NCI-H2196 (cell line): ENCODE data around the gene DCDC1.

Experiments
- DNase-seq: peaks from one replicate; lab custom pipeline; 2025; ENCODE audit not compliant: unreplicated experiment; lab: John Stamatoyannopoulos, UW

DCDC1 gene, protein sequence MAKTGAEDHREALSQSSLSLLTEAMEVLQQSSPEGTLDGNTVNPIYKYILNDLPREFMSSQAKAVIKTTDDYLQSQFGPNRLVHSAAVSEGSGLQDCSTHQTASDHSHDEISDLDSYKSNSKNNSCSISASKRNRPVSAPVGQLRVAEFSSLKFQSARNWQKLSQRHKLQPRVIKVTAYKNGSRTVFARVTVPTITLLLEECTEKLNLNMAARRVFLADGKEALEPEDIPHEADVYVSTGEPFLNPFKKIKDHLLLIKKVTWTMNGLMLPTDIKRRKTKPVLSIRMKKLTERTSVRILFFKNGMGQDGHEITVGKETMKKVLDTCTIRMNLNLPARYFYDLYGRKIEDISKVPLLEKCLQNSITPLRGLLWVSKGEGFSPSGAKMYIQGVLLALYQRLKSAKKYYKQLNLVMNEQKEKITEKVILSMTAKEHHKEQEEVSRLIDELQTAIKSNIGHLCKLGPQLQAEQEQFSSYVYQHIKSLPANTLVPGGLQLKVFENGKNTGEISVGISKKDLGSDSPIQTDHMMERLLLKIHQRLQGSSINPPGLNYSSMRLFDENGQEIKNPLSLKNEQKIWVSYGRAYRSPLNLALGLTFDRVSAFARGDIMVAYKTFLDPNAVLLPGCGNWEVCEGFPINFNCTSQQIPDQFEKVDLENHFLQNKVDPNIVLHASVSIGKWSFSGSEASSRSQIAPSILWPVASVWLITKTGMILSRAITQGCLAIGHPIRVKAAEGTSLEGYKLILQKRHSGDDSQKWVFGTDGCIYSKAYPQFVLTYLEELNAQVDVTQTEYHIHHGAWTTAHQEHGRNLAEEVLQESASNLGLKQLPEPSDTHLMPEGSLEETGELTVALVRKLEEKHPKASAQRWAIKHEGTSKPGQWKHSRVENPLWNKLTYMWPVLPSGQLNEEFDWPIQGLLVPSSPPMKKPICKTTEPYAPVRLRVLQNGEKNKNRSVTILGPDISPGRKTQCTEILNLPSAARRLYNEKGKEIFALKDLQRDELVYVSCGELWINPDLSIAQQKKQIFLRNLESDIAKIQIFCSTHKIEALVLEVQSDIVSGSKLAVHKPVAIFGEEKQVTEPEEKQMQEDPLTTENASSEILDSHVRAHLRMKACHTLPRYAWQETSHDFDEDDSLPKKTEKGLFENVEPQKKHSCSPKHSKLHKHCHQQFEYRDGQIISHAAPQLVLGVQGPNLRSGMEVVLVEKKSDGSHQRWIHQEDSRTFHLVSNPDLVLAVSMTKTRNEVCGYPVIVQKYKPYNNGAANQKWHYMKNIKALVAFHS (N-terminal part only)

DNA sequence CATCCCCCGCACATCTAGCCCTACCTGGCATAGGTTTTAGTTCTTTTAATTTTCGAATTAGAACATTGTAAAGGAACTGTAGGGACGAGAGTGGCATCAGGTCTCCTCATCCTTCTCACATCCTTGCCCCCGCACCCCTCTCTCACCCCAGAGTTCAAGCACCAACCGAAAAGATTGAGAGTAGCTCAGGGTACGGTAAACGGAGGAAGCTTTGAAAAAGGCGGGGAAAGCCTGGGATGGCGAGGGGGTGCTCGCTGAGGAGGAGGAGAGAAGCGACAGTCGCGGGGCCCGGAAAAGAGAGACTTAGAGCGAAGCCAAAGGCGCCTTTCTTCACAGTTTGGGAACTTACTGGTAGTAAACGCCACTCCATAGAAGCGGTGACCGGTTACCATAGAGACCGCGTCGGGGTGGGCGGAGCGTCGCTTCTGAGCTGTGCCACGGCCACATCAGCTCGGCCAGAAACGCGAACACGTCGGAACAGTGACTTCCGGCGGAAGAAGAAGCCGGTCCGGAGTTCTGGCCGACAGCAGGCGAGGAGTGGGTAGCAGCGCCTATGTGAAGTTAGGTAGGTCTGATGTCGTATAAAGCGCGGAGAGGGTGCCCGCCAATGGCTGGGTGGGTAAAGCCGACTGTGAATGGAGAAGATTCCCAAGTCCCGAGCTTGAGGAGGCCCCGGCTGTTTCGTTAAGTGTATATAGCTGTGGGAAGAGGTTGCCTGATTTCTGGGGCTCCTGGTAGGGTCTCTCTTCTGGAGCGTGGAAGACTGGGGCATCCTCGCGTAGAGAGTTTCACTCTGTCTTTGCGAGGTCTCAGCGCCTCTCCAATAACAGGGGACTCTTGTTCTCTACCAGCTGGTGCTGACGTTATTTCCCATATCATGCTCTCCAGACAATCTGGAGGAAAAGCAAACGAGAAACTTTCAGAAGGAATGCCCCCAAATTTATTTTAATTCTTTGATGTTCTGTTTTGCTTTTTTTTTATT, at the start of gene DCDC1, which contains the start of gene DNAJC24:
Gene DCDC1 (minus strand): TSS at position 392 of the 982 bp plus-strand sequence. CDS start 41,459 bp downstream, outside the sequence.
Gene DNAJC24 (plus strand): TSS at position 513 of the 982 bp plus-strand sequence. CDS start 889 bp downstream, outside the sequence.
- DNase-seq: peak; percentile 94

GRCh38 chr11:31419138-31419537, 49.6 kb upstream of the DCDC1 start:
- DNase-seq: no peak

- no peak for DNase-seq
Observed at GRCh38 chr11:31417816-31418215, 48.3 kb upstream of the DCDC1 start.

DNA sequence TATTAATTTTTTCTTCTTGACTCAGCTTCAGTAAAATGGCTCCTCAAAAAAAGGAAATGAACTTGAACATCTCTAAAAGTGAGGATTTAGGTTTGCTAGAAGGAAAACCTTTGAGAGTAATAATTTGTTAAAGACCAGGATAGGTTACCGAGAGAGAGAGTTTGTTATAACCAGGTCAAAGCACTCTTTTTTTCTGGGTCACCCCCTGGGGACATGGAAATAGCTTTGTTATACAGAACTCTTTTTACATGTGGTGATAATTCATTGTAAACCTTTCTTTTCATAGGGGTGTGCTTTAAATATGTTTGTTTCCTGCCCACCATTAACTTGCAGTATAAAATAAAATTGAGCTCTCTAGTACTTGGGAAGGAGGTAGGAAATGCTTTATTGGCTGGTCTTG, 47.8 kb upstream of the DCDC1 start:
- no peak for DNase-seq

- DNase-seq: no peak
Observed at GRCh38 chr11:31415435-31415834, 45.9 kb upstream of the DCDC1 start.

DNA sequence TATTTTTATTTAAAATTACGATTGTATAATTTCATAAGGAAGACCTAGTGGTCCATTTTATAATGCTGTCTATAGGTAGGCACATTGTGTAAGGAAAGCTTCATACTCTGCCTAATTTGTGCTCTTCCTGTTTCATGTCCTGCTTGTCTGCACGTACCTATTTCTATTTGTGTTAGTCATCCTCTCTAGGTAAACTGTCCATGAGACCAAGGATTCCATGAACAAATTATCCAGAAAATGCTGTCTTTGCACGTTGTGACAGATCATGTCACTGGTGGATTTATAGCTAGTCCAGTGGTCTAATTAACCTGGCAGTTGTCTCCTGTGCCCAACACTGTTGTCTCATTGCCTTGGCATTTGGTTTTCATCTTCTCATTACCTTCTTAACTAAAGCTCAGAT, 44.8 kb upstream of the DCDC1 start:
- no peak for DNase-seq

- DNase-seq: no peak
Observed at GRCh38 chr11:31412946-31413345, 43.4 kb upstream of the DCDC1 start.

GRCh38 chr11:31408201-31408600, 38.7 kb upstream of the DCDC1 start:
- no peak for DNase-seq

DNA sequence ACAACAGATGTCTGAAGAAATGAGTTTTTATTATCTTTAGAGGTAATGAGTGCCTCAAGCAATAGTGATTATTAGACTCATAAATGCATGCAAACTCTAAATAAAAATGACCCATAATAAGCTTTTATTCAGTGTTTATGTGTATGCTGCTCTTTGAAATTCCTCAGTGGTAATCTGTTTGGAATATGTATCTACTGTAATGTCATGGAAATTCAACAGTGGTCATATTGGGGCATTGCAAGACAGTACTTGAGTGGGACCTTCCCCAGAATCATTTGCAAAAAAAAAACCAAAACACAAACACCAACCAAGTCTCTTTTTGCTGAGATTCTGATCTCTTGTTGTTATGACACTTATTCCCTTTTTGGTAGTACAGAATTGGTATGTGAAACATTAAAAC, 35.1 kb upstream of the DCDC1 start:
- no peak for DNase-seq

- peak; percentile 30 for DNase-seq
Observed at GRCh38 chr11:31397239-31397834, 27.8 kb upstream of the DCDC1 start.

DNA sequence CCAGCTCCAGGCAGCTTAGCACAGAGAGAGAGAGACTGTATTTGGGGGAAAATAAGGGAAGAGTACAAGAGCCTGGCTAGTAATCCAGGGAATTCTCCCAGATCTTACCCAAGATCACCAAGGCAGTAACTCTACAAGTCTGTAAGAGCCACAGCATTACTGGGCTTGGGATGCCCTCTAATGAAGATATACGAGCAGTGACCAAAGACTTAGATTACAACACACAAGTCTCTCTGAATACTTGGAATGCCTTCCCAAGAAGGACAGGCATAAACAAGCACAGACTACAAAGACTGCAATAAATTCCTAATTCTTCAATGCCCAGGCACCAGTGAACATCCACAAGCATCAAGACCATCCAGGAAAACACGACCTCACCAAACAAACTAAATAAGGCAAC, 17.8 kb upstream of the DCDC1 start:
- DNase-seq: no peak

DNA sequence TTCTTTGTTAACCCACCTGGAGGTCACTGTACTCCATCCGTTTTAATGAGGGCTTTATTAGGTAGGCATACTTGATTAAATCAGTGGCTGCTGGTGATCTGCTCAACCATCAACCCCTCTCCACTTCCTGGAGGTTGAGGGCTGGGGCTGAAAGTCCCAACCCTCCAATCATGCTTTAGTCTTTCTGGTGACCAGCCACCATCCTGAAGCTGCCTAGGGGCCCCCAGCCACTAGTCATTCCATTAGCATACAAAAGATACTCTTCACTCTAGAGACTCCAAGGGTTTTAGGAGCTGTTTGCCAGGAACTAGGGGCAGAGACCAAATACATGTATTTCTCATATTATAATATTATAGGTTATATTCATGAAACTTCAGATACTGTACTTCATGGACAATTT, 13.6 kb upstream of the DCDC1 start:
- no peak for DNase-seq

DNA sequence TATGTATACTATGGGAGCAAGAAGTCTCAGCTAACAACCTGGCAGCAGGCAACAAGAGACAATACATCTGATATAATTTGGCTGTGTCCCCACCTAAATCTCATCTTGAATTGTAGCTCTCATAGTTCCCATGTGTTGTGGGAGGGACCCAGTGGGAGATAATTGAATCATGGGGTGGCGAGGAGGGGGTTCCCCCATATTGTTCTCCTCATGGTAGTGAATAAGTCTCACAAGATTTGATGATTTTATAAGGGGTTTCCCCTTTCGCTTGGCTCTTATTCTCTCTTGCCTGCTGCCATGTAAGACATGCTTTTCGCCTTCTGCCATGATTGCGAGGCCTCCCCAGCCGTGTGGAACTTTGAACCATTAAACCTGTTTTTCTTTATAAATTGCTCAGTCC, 6.3 kb upstream of the DCDC1 start:
- no peak for DNase-seq

DNA sequence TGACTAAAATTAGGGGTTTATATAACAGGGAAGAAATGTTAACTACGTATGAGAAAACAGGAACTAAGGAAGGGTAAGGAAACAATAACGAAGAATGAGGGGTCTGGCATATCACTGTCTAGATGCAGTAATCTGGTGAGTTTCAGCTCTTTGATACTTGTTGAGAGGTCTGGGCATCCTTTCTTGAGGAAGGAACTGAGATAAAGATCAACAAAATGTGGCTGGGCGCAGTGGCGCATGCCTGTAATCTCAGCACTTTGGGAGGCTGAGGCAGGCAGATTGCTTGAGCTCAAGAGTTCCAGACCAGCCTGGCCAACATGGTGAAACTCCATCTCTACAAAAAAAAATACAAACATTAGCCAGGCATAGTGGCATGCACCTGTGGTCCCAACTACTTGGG, 2.7 kb downstream of the DCDC1 start:
- DNase-seq: no peak

GRCh38 chr11:31361743-31362142, 7.8 kb downstream of the DCDC1 start:
- DNase-seq: no peak

DNA sequence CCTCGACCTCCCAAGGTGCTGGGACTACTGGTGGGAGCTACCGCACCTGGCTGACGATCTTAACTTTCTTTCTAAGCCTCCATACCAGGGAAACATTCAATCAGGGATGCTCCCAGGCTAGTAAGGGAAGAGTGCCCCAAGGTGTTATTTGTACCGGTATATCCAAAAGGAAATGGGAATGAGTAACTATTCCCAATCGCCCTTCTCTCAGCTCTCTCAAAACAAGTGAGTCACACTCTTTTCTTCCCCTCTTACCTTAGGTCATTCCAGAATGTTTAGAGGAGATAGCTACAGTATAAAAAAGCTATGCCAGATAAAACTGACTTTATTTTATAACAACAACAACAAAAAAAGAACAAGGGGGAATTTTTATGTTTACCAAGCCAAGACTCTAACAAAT, 13.7 kb downstream of the DCDC1 start:
- no peak for DNase-seq

- DNase-seq: no peak
Observed at GRCh38 chr11:31355131-31355530, 14.4 kb downstream of the DCDC1 start.

DNA sequence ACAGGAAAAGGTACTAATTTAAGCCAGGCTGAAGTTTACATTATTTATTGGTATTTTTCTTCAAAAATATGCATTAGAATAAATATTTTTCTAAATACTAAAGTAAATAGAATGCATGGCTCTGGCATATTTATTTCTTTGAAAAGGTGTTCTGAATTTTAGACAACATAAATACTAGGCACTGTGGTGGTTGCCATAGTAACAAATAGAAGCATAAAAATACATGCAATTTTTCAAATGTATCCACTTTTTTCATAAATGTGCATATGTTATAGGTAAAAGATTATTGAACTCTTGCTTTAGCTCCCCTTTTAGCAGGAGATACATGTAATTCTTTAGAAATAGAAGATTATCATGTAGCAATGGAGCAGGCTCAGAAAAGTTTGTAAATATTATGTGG, 18.4 kb downstream of the DCDC1 start:
- DNase-seq: no peak

DNA sequence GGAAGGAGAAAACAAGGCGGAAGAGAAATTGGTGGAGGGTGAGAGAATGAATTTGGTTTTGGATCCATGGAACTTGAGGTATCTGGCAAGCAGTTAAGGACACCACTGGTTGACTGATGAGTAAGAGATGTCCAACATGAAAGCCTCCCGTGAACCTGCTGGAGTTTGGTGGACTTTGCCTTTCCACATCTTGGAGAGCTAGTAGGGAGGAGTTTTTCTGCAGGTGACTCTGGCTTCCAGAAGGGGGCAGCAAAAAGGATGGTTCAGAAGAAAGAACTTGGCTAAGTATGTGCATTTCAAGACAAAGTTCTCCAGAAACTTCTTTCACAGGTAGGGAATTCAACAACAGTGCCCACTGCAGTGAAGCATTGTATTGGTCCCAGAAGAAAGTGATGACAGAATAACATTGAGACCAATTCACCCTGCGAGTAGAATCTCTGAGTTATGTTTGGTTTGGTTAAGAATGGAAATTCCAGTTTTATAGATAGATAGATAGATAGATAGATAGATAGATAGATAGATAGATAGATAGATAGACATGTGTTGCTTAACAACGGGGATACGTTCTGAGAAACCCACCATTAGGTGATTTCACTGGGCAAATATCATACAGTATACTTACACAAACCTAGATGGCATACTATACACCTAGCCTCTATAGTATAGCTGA, 28.5 kb downstream of the DCDC1 start:
- DNase-seq: no peak
